Thyroid gland (tissue), 4 donors: ENCODE data around the gene ADAMTS7. TPM values are rescaled to one million over a fixed set of nuclear protein-coding genes. Genes with fewer than 3 reads are reported as not detected.
"Not testable (repeated sequence)": the region's sequence is repeated elsewhere in the genome, so short reads cannot be mapped to it uniquely, and the experiment has no call there.

Source experiments
- DNase-seq, 2 donors: peaks; one replicate each; pipeline ENCODE4 v3.0.0-alpha.2; 2019
- H3K27ac ChIP-seq, 3 donors: fragments of 200-600 bp; sonication (generic); 1 replicate in 2 of 3; 2 replicates in 1 of 3; pipeline ENCODE4 v1.5.1; 2016 to 2019; ENCODE audit warnings: mild to moderate bottlenecking in 1 of 3, moderate library complexity in 1 of 3
- H3K27me3 ChIP-seq: fragments of 200-600 bp; sonication (generic); one replicate; pipeline ENCODE4 v1.5.1; 2019
- H3K36me3 ChIP-seq, 2 donors: fragments of 200-600 bp; sonication (generic); one replicate each; pipeline ENCODE4 v1.5.1; 2016 to 2019
- H3K4me1 ChIP-seq, 2 donors: fragments of 200-600 bp; sonication (generic); one replicate each; pipeline ENCODE4 v1.5.1; 2017 to 2019
- H3K4me3 ChIP-seq, 3 donors: fragments of 200-600 bp; sonication (generic); replicated peaks in 1 of 3; 1 replicate in 2 of 3; 2 replicates in 1 of 3; pipeline ENCODE4 v1.5.1; 2016; ENCODE audit warnings: mild to moderate bottlenecking in 1 of 3
- H3K9me3 ChIP-seq: fragments of 200-600 bp; sonication (generic); one replicate; pipeline ENCODE4 v1.5.1; 2017
- POLR2A ChIP-seq, 2 donors: fragments of 450-650 bp; IDR thresholded peaks; one replicate each; pipeline ENCODE4 v1.6.1; 2017; ENCODE audit warnings: antibody characterized with exemption in 2 of 2, mild to moderate bottlenecking in 2 of 2, moderate library complexity in 1 of 2
- WGBS, 2 donors: methylation state at CpG; one replicate each; pipeline ENCODE4 v1.1.5; 2017; 5-methylcytosine and 5-hydroxymethylcytosine counted together
- intact Hi-C: fragments of 100-400 bp; cut with DNase I; formaldehyde crosslinking; loops from one replicate; pipeline ENCODE4 v1.15.1; 2023
- total RNA-seq, 4 donors: library from RNA; depleted of rRNA; stranded (reverse); fragments of >200 nt; gene quantifications; one replicate each; pipeline ENCODE4 v1.2.3, GENCODE V29; 2016
- TF ChIP-seq, protein P1 (sequence below), 6 experiments: fragments of 200-600 bp in 3 of 6; fragments of 450-650 bp in 3 of 6; sonication (generic) in 3 of 6; IDR thresholded peaks; one replicate each; pipeline ENCODE4 v1.5.1; 2016 to 2019; ENCODE audit warnings: antibody characterized with exemption in 6 of 6, mild to moderate bottlenecking in 2 of 6, inconsistent platforms in 1 of 6, moderate library complexity in 1 of 6

ADAMTS7 gene
- total RNA-seq, 4 donors from 2014 or later: 0.68 to 2.5 (median 1.8) TPM

DNA sequence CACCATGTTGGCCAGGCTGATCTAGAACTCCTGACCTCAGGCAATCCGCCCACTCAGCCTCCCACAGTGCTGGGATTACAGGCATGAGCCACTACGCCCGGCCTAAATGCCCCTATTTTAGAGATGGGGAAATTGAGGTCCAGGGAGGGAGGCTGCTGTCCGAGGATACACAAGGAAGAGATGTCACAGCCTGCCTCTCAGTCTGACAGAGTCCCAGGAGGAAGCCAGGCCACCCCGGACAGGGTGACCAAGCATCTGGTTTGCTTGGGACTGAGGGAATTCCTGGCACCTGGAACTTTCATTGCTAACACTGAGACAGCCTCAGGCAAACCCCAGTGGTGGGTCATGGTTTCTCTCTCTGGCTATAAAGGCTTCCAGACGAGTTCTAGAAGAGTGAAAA is 30.6 kb upstream of the ADAMTS7 start:
- no peaks in the 10 kb centered on the region for H3K36me3 ChIP-seq
- H3K27me3 ChIP-seq: no peaks in the 10 kb centered on the region
- no peak overlapping the region for H3K27ac ChIP-seq
- intact Hi-C loops: no loop called here
- TF ChIP-seq POLR2A (IDR thresholded peaks at IDR 0.05): no peak
- TF ChIP-seq, protein P1, sequence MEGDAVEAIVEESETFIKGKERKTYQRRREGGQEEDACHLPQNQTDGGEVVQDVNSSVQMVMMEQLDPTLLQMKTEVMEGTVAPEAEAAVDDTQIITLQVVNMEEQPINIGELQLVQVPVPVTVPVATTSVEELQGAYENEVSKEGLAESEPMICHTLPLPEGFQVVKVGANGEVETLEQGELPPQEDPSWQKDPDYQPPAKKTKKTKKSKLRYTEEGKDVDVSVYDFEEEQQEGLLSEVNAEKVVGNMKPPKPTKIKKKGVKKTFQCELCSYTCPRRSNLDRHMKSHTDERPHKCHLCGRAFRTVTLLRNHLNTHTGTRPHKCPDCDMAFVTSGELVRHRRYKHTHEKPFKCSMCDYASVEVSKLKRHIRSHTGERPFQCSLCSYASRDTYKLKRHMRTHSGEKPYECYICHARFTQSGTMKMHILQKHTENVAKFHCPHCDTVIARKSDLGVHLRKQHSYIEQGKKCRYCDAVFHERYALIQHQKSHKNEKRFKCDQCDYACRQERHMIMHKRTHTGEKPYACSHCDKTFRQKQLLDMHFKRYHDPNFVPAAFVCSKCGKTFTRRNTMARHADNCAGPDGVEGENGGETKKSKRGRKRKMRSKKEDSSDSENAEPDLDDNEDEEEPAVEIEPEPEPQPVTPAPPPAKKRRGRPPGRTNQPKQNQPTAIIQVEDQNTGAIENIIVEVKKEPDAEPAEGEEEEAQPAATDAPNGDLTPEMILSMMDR (IDR thresholded peaks at IDR 0.05): no peak
- H3K4me1 ChIP-seq: no peaks in the 10 kb centered on the region
- WGBS, 2 donors: 87 to 89% methylated on average over 6 of the region's 6 CpGs
- no peak for DNase-seq
- H3K4me3 ChIP-seq: no peak overlapping the region
- no peaks in the 10 kb centered on the region for H3K9me3 ChIP-seq

DNA sequence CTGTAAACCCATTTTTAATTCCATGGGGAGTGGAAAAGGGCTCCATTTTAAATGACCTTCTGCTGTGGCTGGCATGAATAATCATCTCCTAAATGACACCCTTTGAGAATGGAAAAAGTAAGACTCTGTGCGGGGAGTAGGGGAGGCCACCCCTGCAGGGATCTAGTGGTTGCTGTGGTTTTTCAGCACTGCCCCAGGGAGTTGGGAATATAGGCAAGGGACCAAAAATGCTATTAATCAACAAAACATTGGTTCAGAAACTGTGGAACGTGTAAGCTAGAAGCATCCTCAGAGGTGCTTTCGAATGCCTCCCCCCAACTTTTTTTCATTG is 30.1 kb upstream of the ADAMTS7 start:
- 74 to 93% methylated on average over 3 of the region's 3 CpGs for WGBS, 2 donors
- H3K27ac ChIP-seq: no peak overlapping the region

DNA sequence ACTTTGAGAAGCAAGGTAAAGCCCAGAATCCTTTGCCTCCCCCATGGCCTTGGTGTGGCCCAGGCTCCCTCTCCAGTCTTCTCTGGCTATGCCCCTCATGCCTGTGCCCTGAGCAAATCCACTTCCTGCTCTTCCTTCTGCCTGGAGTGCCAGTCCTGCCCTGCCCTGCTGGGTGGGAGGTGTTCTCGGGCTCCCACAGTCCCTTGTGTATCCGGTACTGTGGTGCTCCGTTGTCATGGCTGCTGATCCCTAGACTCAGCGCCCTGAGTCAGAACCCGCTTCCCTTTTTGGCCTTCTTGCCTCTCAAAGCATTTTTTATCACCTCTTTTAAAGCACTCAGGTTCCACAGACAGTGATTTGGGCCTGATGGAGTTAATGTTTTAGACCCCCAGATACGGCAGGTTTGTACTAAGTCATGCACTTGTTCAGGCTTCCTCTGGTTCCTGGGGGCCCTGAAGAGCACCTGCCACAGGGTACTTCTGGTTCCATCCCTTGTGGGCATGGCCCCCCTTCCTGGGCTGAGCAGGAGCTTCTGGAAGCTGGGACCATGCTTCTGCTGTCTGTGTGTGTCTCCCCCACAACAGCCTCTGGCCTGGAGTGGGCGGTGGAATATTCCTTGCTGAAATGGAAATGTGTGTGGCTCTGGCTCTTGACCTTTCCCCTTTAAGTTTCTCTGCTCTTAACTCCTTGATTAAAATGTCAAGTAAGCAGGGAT is 29.6 kb upstream of the ADAMTS7 start:
- Histone ChIP-seq H3K4me3 (no peak overlapping the region), H3K9me3 (no peaks in the 10 kb centered on the region), H3K36me3 (no peaks in the 10 kb centered on the region), H3K4me1 (no peaks in the 10 kb centered on the region), H3K27ac (no peak overlapping the region), H3K27me3 (no peaks in the 10 kb centered on the region)
- 86 to 91% methylated on average over 7 of the region's 7 CpGs for WGBS, 2 donors
- TF ChIP-seq POLR2A (IDR thresholded peaks at IDR 0.05): no peak
- TF ChIP-seq, protein P1 (IDR thresholded peaks at IDR 0.05): no peak
- no peak for DNase-seq
- intact Hi-C loops: no loop called here

More for the DNA sequence above, 30.1 kb upstream of the ADAMTS7 start:
- Histone ChIP-seq H3K4me1 (no peaks in the 10 kb centered on the region), H3K27me3 (no peaks in the 10 kb centered on the region), H3K9me3 (no peaks in the 10 kb centered on the region), H3K36me3 (no peaks in the 10 kb centered on the region), H3K4me3 (no peak overlapping the region)
- no peak for TF ChIP-seq POLR2A (IDR thresholded peaks at IDR 0.05)
- TF ChIP-seq, protein P1 (IDR thresholded peaks at IDR 0.05): no peak
- intact Hi-C loops: no loop called here
- DNase-seq: no peak

DNA sequence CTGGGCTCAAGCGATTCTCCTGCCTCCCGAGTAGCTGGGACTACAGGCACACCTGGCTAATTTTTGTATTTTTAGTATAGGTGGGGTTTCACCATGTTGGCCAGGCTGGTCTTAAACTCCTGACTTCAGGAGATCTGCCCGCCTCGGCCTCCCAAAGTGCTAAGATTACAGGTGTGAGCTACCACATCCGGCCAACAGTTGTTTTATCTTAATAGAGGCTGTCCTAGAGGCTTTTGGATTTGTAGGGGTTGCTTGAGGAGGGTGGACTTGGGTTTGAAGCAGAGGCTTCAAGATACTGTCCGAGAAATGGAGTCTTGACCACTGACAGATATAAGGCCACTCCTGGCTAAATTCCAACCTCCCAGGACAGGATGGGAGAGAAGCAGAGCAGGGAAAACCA is 27.9 kb upstream of the ADAMTS7 start:
- H3K4me3 ChIP-seq, DNase-seq, H3K27ac ChIP-seq, intact Hi-C loops, H3K4me1 ChIP-seq, H3K9me3 ChIP-seq, H3K27me3 ChIP-seq, H3K36me3 ChIP-seq: not testable (repeated sequence)
- 83 to 89% methylated on average over 6 of the region's 6 CpGs for WGBS, 2 donors

DNA sequence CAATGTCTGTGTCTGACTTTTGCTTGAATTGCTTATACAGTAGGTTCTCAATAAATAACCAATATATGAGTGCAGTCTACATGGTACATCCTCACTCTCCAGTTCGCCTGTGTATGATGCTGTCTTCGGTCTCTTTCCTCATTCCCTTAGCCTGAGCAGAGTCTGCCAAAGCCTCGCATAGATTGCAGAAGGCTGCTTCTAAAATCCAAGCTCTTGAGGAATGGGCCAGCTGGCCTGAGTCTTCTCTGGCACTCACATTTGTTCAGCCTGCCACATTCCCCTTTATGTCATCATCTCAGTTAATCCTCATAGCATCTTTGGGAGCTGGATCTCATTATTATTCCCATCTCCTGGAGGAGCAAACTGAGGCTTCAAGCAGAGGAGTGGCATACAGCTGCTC is 27.2 kb upstream of the ADAMTS7 start:
- Histone ChIP-seq H3K27me3 (no peaks in the 10 kb centered on the region), H3K27ac (no peak overlapping the region), H3K4me1 (no peaks in the 10 kb centered on the region), H3K9me3 (no peaks in the 10 kb centered on the region), H3K4me3 (no peak overlapping the region), H3K36me3 (no peaks in the 10 kb centered on the region)
- no peak for TF ChIP-seq POLR2A (IDR thresholded peaks at IDR 0.05)
- intact Hi-C loops: no loop called here
- 84 to 86% methylated on average over 3 of the region's 3 CpGs for WGBS, 2 donors
- DNase-seq: no peak

DNA sequence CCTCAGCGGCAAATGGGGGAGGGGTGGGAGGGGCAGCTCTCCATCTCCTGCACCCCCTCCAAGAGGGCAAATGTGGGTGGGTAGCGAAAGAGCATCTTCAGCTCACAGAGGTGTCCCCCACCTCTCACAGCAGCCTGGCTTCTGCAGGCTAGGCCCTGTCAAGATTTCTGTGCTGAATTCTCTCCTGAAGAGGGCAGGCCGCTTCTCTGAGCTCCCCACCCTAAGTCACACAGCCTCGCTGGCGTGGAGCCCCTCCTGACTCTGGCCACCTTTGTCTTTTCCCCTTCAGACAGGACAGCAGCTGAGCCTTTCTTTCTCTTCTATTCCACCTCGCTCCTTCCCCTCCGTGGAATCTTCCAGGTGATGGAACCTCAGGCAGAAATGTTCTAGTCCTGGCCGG is 26.3 kb upstream of the ADAMTS7 start:
- no peak for TF ChIP-seq POLR2A (IDR thresholded peaks at IDR 0.05)
- TF ChIP-seq, protein P1 (IDR thresholded peaks at IDR 0.05): no peak
- intact Hi-C loops: no loop called here
- H3K36me3 ChIP-seq: no peaks in the 10 kb centered on the region
- DNase-seq: no peak
- H3K4me3 ChIP-seq: no peak overlapping the region
- H3K27me3 ChIP-seq: no peaks in the 10 kb centered on the region
- WGBS, 2 donors: 89 to 90% methylated on average over 8 of the region's 8 CpGs
- no peaks in the 10 kb centered on the region for H3K9me3 ChIP-seq
- H3K27ac ChIP-seq: no peak overlapping the region
- H3K4me1 ChIP-seq: no peaks in the 10 kb centered on the region
